Measurements from ENCODE around the gene RAD23B. TPM values are rescaled to one million over a fixed set of nuclear protein-coding genes. Genes with fewer than 3 reads are reported as not detected.
A peak's percentile ranks its signal among the peaks of the same experiment; 100 is the strongest.

Gene RAD23B
- polyA plus RNA-seq, 3 donors, result 21.6 to 50.0 (median 24.7) TPM

GRCh38 chr9:107338911-107339659 lies 56.0 kb downstream of the RAD23B start:
- Histone ChIP-seq H3K9ac (ENCODE audit: insufficient read depth, low read length, poor library complexity, severe bottlenecking) (no peak overlapping the region), H3K4me2 (replicated peaks; ENCODE audit: extremely low read depth, low read length, poor library complexity, severe bottlenecking) (no peak overlapping the region), H3K4me3 (replicated peaks in 1 of 3; ENCODE audit: low read depth in 2 of 3, low read length in 3 of 3) (no peak overlapping the region), H3K79me2 (ENCODE audit: insufficient read depth, low read length) (no peaks in the 10 kb centered on the region), H3K27me3 (ENCODE audit: control insufficient read depth in 2 of 2, insufficient read depth in 2 of 2, low read length in 2 of 2) (no peaks in the 10 kb centered on the region), H3K4me1 (ENCODE audit: control insufficient read depth in 1 of 2, insufficient read depth in 2 of 2, low read length in 2 of 2) (no peaks in the 10 kb centered on the region), H2AFZ (ENCODE audit: insufficient read depth, low read depth, low read length, poor library complexity, severe bottlenecking) (no peak overlapping the region), H3K36me3 (replicated peaks in 1 of 2; ENCODE audit: control insufficient read depth in 1 of 2, insufficient read depth in 2 of 2, low read length in 2 of 2) (peaks cover 6 to 21% of the 10 kb centered on the region in 2 donors), H3K9me3 (replicated peaks in 1 of 2; ENCODE audit: control insufficient read depth in 1 of 2, insufficient read depth in 1 of 2, low read length in 2 of 2) (no peaks in the 10 kb centered on the region), H3K27ac (ENCODE audit: low read depth in 1 of 2, low read length in 2 of 2) (no peak overlapping the region), H4K20me1 (ENCODE audit: insufficient read depth, low read length) (peaks cover 6% of the 10 kb centered on the region)
- Mint-ChIP-seq H3K4me3 (no peak overlapping the region), H3K36me3 (peaks cover 13 to 21% of the 10 kb centered on the region in 2 donors), H3K27me3 (ENCODE audit: low read depth in 3 of 3) (peaks cover 0 to 2% (median 0%) of the 10 kb centered on the region in 3 donors), H3K4me1 (peaks cover 3% of the 10 kb centered on the region), H3K27ac (no peak overlapping the region), H3K9me3 (no peaks in the 10 kb centered on the region)
- no peak for DNase-seq
- intact Hi-C loops (cut with micrococcal nuclease), result no loop called here
- TF ChIP-seq CTCF (IDR thresholded peaks at IDR 0.05), result no peak
- 100% methylated on average over 1 of the region's 7 CpGs for whole genome bisulfite sequencing (ENCODE audit: insufficient coverage)

- Histone ChIP-seq H3K79me2 (ENCODE audit: insufficient read depth, low read length) (no peaks in the 10 kb centered on the region), H3K4me2 (replicated peaks; ENCODE audit: extremely low read depth, low read length, poor library complexity, severe bottlenecking) (no peak overlapping the region), H3K9me3 (replicated peaks in 1 of 2; ENCODE audit: control insufficient read depth in 1 of 2, insufficient read depth in 1 of 2, low read length in 2 of 2) (no peaks in the 10 kb centered on the region), H4K20me1 (ENCODE audit: insufficient read depth, low read length) (peaks cover 2% of the 10 kb centered on the region), H3K36me3 (replicated peaks in 1 of 2; ENCODE audit: control insufficient read depth in 1 of 2, insufficient read depth in 2 of 2, low read length in 2 of 2) (peaks cover 0 to 7% of the 10 kb centered on the region in 2 donors), H3K4me3 (replicated peaks in 1 of 3; ENCODE audit: low read depth in 2 of 3, low read length in 3 of 3) (no peak overlapping the region), H3K9ac (ENCODE audit: insufficient read depth, low read length, poor library complexity, severe bottlenecking) (no peak overlapping the region), H3K27me3 (ENCODE audit: control insufficient read depth in 2 of 2, insufficient read depth in 2 of 2, low read length in 2 of 2) (no peaks in the 10 kb centered on the region), H3K4me1 (ENCODE audit: control insufficient read depth in 1 of 2, insufficient read depth in 2 of 2, low read length in 2 of 2) (no peaks in the 10 kb centered on the region), H3K27ac (ENCODE audit: low read depth in 1 of 2, low read length in 2 of 2) (no peak overlapping the region), H2AFZ (ENCODE audit: insufficient read depth, low read depth, low read length, poor library complexity, severe bottlenecking) (no peak overlapping the region)
- intact Hi-C loops (cut with micrococcal nuclease), result loop anchor here in 1 of 2 donors (5.0 kb wide), 1 partner anchor 104 kb away; no protein-coding TSS in a partner anchor
- peak overlapping the region in 1 of 2 donors; percentile 32 for H3K4me3 Mint-ChIP-seq
- DNase-seq, result peak; percentile 39 to 66 (median 51)
- H3K9me3 Mint-ChIP-seq, result no peaks in the 10 kb centered on the region
- no peak overlapping the region for H3K27ac Mint-ChIP-seq
- H3K27me3 Mint-ChIP-seq (ENCODE audit: low read depth in 3 of 3), result peaks cover 2 to 4% (median 4%) of the 10 kb centered on the region in 3 donors
- peaks cover 8 to 14% of the 10 kb centered on the region in 2 donors for H3K36me3 Mint-ChIP-seq
- WGBS (ENCODE audit: insufficient coverage), result 22% methylated on average over 5 of the region's 18 CpGs
- H3K4me1 Mint-ChIP-seq, result peaks cover 3% of the 10 kb centered on the region
- peak; percentile 91 for TF ChIP-seq CTCF (IDR thresholded peaks at IDR 0.05)
These were observed 58.0 kb downstream of the RAD23B start for GRCh38 chr9:107340920-107341632.

Measured in CD14-positive monocyte (primary cell).